Activated T-helper 2 cell treated with anti-CD3 and anti-CD28 coated beads, Interferon-gamma antibody, Interleukin-2, Interleukin-4, amounts not matched to agents 10 μg/mL and 5 μg/mL and 100 μg/mL, durations not matched to agents 14 hours and 24 hours and 36 hours (primary cell): Measurements from ENCODE around the gene PCDH8. TPM values are rescaled to one million over a fixed set of nuclear protein-coding genes. Genes with fewer than 3 reads are reported as not detected.

ENCODE experiments used
- DNase-seq: peaks from one replicate; pipeline ENCODE4 v3.0.0; 2021; ENCODE audit warnings: low spot score
- H3K27ac Mint-ChIP-seq: one replicate; pipeline ENCODE4 v1.8.0; 2021; ENCODE audit warnings: mixed read lengths
- H3K27me3 Mint-ChIP-seq: one replicate; pipeline ENCODE4 v1.8.0; 2021; ENCODE audit warnings: low read depth, mixed read lengths
- H3K36me3 Mint-ChIP-seq: one replicate; pipeline ENCODE4 v1.8.0; 2021; ENCODE audit warnings: low read depth, mixed read lengths
- H3K4me1 Mint-ChIP-seq: one replicate; pipeline ENCODE4 v1.8.0; 2021; ENCODE audit warnings: low read depth, mixed read lengths
- H3K4me3 Mint-ChIP-seq: one replicate; pipeline ENCODE4 v1.8.0; 2021; ENCODE audit warnings: low read depth, mild to moderate bottlenecking, moderate library complexity, mixed read lengths
- H3K9me3 Mint-ChIP-seq: one replicate; pipeline ENCODE4 v1.8.0; 2021; ENCODE audit warnings: mixed read lengths
- intact Hi-C: fragments of 100-400 bp; cut with micrococcal nuclease; formaldehyde crosslinking; loops from one replicate; pipeline ENCODE4 v1.15.1; 2023
- total RNA-seq: library from RNA; stranded (reverse); gene quantifications from 2 replicates; pipeline ENCODE4 v1.2.3, GENCODE V29; 2022

The PCDH8 gene
- total RNA-seq, 1 donor from 2014 or later, result 0.14 TPM

DNA sequence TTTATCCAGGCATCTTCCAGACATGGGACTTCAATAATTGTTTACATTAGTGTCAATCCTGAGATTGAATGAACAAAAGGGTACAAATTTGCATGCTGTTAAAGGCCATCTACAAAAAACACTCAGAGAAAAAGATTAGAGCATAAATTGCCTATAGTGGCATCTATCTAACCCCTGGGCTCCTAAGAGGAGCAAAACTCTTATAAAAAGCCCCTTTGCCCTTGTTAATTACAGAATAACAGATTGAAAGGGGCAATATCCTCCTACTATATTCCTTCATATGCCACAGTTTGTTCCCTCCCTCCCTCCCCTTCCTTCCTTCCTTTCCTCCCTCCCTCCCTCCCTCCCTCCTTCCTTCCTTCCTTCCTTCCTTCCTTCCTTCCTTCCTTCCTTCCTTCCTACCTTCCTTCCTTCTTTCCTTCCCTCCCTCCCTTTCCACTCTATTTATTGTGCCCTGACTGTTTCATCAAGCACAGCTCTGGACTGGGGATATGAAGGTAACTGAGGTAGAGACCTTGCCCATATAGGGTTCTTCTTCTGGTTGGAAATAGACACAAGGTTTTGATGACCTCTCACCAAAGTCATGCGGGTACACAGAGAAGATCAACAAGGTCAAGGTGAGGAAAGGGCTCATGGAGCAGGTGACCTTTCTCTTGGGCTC, 49.5 kb downstream of the PCDH8 start:
- Mint-ChIP-seq H3K4me3 (no peak overlapping the region), H3K36me3 (no peaks in the 10 kb centered on the region), H3K4me1 (no peaks in the 10 kb centered on the region), H3K9me3 (no peaks in the 10 kb centered on the region), H3K27me3 (peaks cover 4% of the 10 kb centered on the region), H3K27ac (no peak overlapping the region)
- DNase-seq, result no peak
- intact Hi-C loops, result no loop called here

DNA sequence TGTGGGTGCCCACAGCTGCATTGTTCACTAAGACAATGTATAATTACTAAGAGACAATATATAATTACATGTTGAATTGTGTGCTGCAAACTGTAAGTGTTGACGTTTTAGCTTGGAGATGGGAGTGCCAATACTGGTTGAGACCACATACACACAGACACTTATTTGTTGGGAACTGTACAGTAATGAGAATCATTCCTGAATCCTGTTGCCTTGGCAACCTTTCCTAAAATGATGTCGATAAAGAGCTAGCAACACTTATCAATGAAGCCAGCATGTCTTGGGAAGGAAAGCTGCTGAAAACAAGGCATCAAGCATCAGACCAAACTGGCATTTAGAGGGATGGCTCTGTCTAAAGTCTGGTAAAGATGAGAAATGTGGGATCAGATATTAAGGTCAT, 51.3 kb downstream of the PCDH8 start:
- no peaks in the 10 kb centered on the region for H3K4me1 Mint-ChIP-seq
- DNase-seq, result no peak
- H3K9me3 Mint-ChIP-seq, result no peaks in the 10 kb centered on the region
- H3K27ac Mint-ChIP-seq, result no peak overlapping the region
- H3K36me3 Mint-ChIP-seq, result no peaks in the 10 kb centered on the region
- H3K27me3 Mint-ChIP-seq, result peaks cover 4% of the 10 kb centered on the region
- H3K4me3 Mint-ChIP-seq, result no peak overlapping the region
- intact Hi-C loops, result no loop called here

DNA sequence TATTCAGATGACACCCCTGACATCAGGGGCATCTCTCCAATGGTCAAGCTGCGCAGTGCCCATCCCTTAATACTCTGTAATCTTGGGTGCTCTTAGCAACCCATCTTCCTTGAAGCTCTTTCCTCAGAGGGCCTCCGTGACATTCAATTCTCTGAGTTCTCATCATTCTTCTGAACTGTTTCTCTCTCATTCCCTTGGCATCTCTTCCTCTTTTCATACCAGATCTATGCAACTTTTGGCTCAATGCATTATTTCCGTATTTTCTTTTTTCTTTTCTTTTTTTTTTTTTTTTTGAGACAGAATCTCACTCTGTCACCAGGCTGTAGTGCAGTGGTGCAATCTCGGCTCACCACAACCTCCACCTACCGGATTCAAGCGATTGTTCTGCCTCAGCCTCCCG, 53.9 kb downstream of the PCDH8 start:
- Mint-ChIP-seq H3K4me1 (no peaks in the 10 kb centered on the region), H3K9me3 (no peaks in the 10 kb centered on the region), H3K27ac (no peak overlapping the region), H3K27me3 (peaks cover 2% of the 10 kb centered on the region), H3K36me3 (no peaks in the 10 kb centered on the region), H3K4me3 (no peak overlapping the region)
- no peak for DNase-seq
- intact Hi-C loops, result no loop called here

DNA sequence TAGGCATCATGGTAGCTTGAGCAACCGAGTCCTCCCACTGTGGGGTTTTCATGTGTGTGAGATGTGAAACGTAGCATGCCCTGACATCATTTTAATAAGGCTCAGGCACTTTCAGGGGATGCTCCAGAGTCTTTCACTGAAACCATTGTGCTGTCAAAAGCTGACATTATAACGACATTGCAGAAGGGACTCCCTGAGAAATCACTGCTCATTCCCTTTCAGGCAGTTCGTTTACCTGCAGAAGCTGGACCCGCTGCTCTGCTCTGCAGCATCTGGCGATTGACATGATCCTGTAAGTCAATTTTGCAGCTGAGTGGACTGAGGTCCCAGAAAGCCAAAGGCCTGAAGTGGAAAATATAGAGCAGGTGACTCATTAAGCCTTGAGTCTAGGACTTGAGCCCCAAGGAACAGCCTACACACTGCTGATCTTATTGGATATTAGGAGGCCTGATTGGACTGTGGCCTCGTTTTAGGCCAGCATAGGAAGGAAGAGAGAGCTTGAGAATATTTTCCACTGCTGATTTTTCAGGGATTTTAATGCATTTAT, 54.9 kb downstream of the PCDH8 start:
- intact Hi-C loops, result no loop called here

More for the DNA sequence above, 54.9 kb downstream of the PCDH8 start:
- H3K36me3 Mint-ChIP-seq, result no peaks in the 10 kb centered on the region
- no peak overlapping the region for H3K27ac Mint-ChIP-seq
- no peaks in the 10 kb centered on the region for H3K4me1 Mint-ChIP-seq
- H3K27me3 Mint-ChIP-seq, result peaks cover 2% of the 10 kb centered on the region
- H3K9me3 Mint-ChIP-seq, result no peaks in the 10 kb centered on the region
- no peak for DNase-seq
- H3K4me3 Mint-ChIP-seq, result no peak overlapping the region

Other genes starting within 250 kb of the PCDH8 start
- gene HNRNPA1L2, start 206.2 kb downstream of the PCDH8 start, total RNA-seq, result 8.4 and 9.3 TPM in 2 replicates
- gene SUGT1, start 195.8 kb downstream of the PCDH8 start, total RNA-seq, result 66.5 and 72.3 TPM in 2 replicates
- gene CNMD, start 108.8 kb downstream of the PCDH8 start, total RNA-seq, result not detected in 2 replicates
- gene OLFM4, start 180.2 kb upstream of the PCDH8 start, total RNA-seq, result not detected in 2 replicates